Mucosa of stomach (tissue), 1 donor: ENCODE measurements around the gene LCMT1.

ENCODE experiments used
- H3K27me3 ChIP-seq: one replicate; pipeline ENCODE4 v1.7.0; 2013; ENCODE audit warnings: mild to moderate bottlenecking, low read length; ENCODE audit not compliant: control insufficient read depth, insufficient read depth
- H3K36me3 ChIP-seq: one replicate; pipeline ENCODE4 v1.7.0; 2013; ENCODE audit warnings: low read length; ENCODE audit not compliant: control insufficient read depth, insufficient read depth
- H3K4me1 ChIP-seq: one replicate; pipeline ENCODE4 v1.7.0; 2013; ENCODE audit warnings: mild to moderate bottlenecking, low read length; ENCODE audit not compliant: control insufficient read depth, insufficient read depth
- H3K4me3 ChIP-seq: one replicate; pipeline ENCODE4 v1.7.0; 2013; ENCODE audit warnings: low read length
- H3K9ac ChIP-seq: one replicate; pipeline ENCODE4 v1.7.0; 2013; ENCODE audit warnings: mild to moderate bottlenecking, low read length, moderate library complexity
- H3K9me3 ChIP-seq: one replicate; pipeline ENCODE4 v1.7.0; 2013; ENCODE audit warnings: mild to moderate bottlenecking, low read length, moderate library complexity; ENCODE audit not compliant: control insufficient read depth
- donor health status: Pancreatic carcinoma.

LCMT1 gene

GRCh38 chr16:25080420-25081131 is 31.0 kb upstream of the LCMT1 start:
- no peak overlapping the region for H3K4me3 ChIP-seq
- no peaks in the 10 kb centered on the region for H3K4me1 ChIP-seq
- H3K9me3 ChIP-seq = no peaks in the 10 kb centered on the region
- H3K9ac ChIP-seq = no peak overlapping the region
- H3K36me3 ChIP-seq = no peaks in the 10 kb centered on the region
- no peaks in the 10 kb centered on the region for H3K27me3 ChIP-seq

GRCh38 chr16:25081702-25082101 is 29.8 kb upstream of the LCMT1 start:
- no peak overlapping the region for H3K9ac ChIP-seq
- H3K4me3 ChIP-seq = no peak overlapping the region
- no peaks in the 10 kb centered on the region for H3K27me3 ChIP-seq
- no peaks in the 10 kb centered on the region for H3K36me3 ChIP-seq
- H3K4me1 ChIP-seq = no peaks in the 10 kb centered on the region
- no peaks in the 10 kb centered on the region for H3K9me3 ChIP-seq

GRCh38 chr16:25083065-25083464 is 28.5 kb upstream of the LCMT1 start:
- H3K36me3 ChIP-seq = no peaks in the 10 kb centered on the region
- H3K27me3 ChIP-seq = no peaks in the 10 kb centered on the region

GRCh38 chr16:25083701-25084100 is 27.8 kb upstream of the LCMT1 start:
- Histone ChIP-seq H3K27me3 (no peaks in the 10 kb centered on the region), H3K4me1 (no peaks in the 10 kb centered on the region), H3K9me3 (no peaks in the 10 kb centered on the region), H3K4me3 (no peak overlapping the region), H3K9ac (no peak overlapping the region), H3K36me3 (no peaks in the 10 kb centered on the region)

More at GRCh38 chr16:25083065-25083464, 28.5 kb upstream of the LCMT1 start:
- no peaks in the 10 kb centered on the region for H3K9me3 ChIP-seq
- no peaks in the 10 kb centered on the region for H3K4me1 ChIP-seq
- no peak overlapping the region for H3K4me3 ChIP-seq
- no peak overlapping the region for H3K9ac ChIP-seq

GRCh38 chr16:25084797-25085196 is 26.7 kb upstream of the LCMT1 start:
- no peak overlapping the region for H3K9ac ChIP-seq
- no peaks in the 10 kb centered on the region for H3K27me3 ChIP-seq
- H3K36me3 ChIP-seq = no peaks in the 10 kb centered on the region
- H3K4me3 ChIP-seq = no peak overlapping the region
- no peaks in the 10 kb centered on the region for H3K9me3 ChIP-seq
- H3K4me1 ChIP-seq = no peaks in the 10 kb centered on the region

GRCh38 chr16:25087761-25088160 is 23.8 kb upstream of the LCMT1 start:
- H3K4me1 ChIP-seq = no peaks in the 10 kb centered on the region
- no peak overlapping the region for H3K4me3 ChIP-seq
- H3K9ac ChIP-seq = no peak overlapping the region
- H3K27me3 ChIP-seq = no peaks in the 10 kb centered on the region
- no peaks in the 10 kb centered on the region for H3K36me3 ChIP-seq
- H3K9me3 ChIP-seq = no peaks in the 10 kb centered on the region

GRCh38 chr16:25089351-25089750 is 22.2 kb upstream of the LCMT1 start:
- Histone ChIP-seq H3K9ac (no peak overlapping the region), H3K27me3 (no peaks in the 10 kb centered on the region), H3K4me1 (no peaks in the 10 kb centered on the region), H3K4me3 (no peak overlapping the region), H3K9me3 (no peaks in the 10 kb centered on the region), H3K36me3 (no peaks in the 10 kb centered on the region)

- no peak overlapping the region for H3K4me3 ChIP-seq
- no peak overlapping the region for H3K9ac ChIP-seq
- H3K9me3 ChIP-seq = no peaks in the 10 kb centered on the region
- peaks cover 6% of the 10 kb centered on the region for H3K27me3 ChIP-seq
- no peaks in the 10 kb centered on the region for H3K36me3 ChIP-seq
- H3K4me1 ChIP-seq = no peaks in the 10 kb centered on the region
Measured at GRCh38 chr16:25092441-25092840, 19.1 kb upstream of the LCMT1 start.

- Histone ChIP-seq H3K27me3 (peaks cover 6% of the 10 kb centered on the region), H3K9me3 (no peaks in the 10 kb centered on the region), H3K9ac (no peak overlapping the region), H3K4me1 (no peaks in the 10 kb centered on the region), H3K36me3 (no peaks in the 10 kb centered on the region), H3K4me3 (no peak overlapping the region)
Measured at GRCh38 chr16:25093208-25094061, 18.1 kb upstream of the LCMT1 start.

- Histone ChIP-seq H3K9ac (no peak overlapping the region), H3K4me1 (no peaks in the 10 kb centered on the region), H3K36me3 (no peaks in the 10 kb centered on the region), H3K9me3 (no peaks in the 10 kb centered on the region), H3K27me3 (peaks cover 6% of the 10 kb centered on the region), H3K4me3 (no peak overlapping the region)
Measured at GRCh38 chr16:25094596-25094995, 16.9 kb upstream of the LCMT1 start.

GRCh38 chr16:25095636-25096035 is 15.9 kb upstream of the LCMT1 start:
- Histone ChIP-seq H3K27me3 (peaks cover 6% of the 10 kb centered on the region), H3K9me3 (no peaks in the 10 kb centered on the region), H3K4me3 (no peak overlapping the region), H3K4me1 (no peaks in the 10 kb centered on the region), H3K9ac (no peak overlapping the region), H3K36me3 (no peaks in the 10 kb centered on the region)

GRCh38 chr16:25097276-25097975 is 14.1 kb upstream of the LCMT1 start:
- Histone ChIP-seq H3K9ac (no peak overlapping the region), H3K4me1 (no peaks in the 10 kb centered on the region), H3K9me3 (no peaks in the 10 kb centered on the region), H3K36me3 (no peaks in the 10 kb centered on the region), H3K27me3 (peaks cover 6% of the 10 kb centered on the region), H3K4me3 (no peak overlapping the region)
